Measurements from ENCODE around the gene CIP2A.

Gene CIP2A

DNA sequence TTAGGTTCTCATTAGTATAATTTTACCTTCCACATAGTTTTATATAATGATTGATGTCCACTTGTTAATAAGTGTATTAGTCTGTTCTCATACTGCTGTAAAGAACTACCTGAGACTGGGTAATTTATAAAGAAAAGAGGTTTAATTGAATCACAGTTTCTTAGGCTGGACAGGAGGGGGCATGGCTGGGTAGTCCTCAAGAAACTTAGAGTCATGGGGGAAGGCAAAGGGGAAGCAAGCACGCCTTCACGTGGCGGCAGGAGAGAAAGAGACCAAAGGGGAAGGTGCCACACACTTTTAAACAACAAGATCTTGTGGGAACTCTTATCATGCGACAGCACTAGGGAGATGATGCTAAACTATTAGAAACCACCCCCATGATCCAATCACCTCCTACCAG is 19.5 kb upstream of the CIP2A start:
- TF ChIP-seq, protein P1, sequence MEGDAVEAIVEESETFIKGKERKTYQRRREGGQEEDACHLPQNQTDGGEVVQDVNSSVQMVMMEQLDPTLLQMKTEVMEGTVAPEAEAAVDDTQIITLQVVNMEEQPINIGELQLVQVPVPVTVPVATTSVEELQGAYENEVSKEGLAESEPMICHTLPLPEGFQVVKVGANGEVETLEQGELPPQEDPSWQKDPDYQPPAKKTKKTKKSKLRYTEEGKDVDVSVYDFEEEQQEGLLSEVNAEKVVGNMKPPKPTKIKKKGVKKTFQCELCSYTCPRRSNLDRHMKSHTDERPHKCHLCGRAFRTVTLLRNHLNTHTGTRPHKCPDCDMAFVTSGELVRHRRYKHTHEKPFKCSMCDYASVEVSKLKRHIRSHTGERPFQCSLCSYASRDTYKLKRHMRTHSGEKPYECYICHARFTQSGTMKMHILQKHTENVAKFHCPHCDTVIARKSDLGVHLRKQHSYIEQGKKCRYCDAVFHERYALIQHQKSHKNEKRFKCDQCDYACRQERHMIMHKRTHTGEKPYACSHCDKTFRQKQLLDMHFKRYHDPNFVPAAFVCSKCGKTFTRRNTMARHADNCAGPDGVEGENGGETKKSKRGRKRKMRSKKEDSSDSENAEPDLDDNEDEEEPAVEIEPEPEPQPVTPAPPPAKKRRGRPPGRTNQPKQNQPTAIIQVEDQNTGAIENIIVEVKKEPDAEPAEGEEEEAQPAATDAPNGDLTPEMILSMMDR (IDR thresholded peaks at IDR 0.05; ENCODE audit: control extremely low read depth, extremely low read depth, low read depth, missing control alignments) = no peak
- DNase-seq (ENCODE audit: extremely low spot score) = no peak
- POLR2A ChIA-PET = no interaction called here
- CTCF ChIA-PET = no interaction called here

DNA sequence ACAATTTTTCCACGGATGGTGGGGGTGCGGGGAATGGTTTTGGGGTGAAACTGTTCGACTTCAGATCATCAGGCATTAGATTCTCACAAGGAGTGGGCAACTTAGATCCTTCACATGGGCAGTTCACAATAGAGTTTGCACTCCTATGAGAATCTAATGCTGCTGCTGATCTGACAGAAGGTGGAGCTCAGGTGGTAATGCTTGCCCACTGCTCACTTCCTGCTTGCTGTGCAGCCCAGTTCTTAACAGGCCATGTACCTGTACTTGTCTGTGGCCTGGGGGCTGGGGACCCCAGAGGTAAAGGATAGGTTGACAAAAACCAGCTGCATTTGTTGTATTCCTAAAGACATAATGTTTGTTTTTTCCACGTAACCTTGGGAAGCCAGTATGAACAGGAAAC is 16.3 kb upstream of the CIP2A start:
- CTCF ChIA-PET = interaction anchor here (1.4 kb wide), 1 partner anchor 16 kb away, joined by 4 read pairs; the partner anchor contains the start of genes CIP2A and DZIP3
- TF ChIP-seq, protein P1 (IDR thresholded peaks at IDR 0.05; ENCODE audit: control extremely low read depth, extremely low read depth, low read depth, missing control alignments) = no peak
- POLR2A ChIA-PET = no interaction called here
- no peak for DNase-seq (ENCODE audit: extremely low spot score)

DNA sequence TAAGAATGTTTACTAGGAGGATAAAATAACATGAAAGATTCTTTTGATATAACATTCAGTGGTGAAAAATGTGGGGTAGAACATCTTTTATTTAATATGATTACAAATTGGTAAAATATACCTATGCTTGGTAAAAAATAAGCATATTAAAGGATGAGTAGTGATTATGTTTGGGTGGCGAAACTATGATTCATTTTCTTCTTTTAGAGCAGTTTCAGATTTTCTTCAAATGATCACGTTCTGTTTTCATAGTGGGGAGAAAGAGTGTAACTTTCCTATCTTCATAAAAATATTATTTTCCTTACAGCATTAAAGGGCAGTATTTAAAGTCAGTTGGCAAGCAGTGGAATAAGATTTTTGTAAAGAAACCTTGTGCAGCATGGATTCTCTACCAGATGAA is 15.8 kb upstream of the CIP2A start:
- TF ChIP-seq, protein P1 (IDR thresholded peaks at IDR 0.05; ENCODE audit: control extremely low read depth, extremely low read depth, low read depth, missing control alignments) = no peak
- CTCF ChIA-PET = interaction anchor here (0.9 to 1.4 kb wide), 2 partner anchors 15 to 16 kb away, joined by 3 to 4 read pairs; partner anchors contain the start of genes CIP2A and DZIP3
- DNase-seq (ENCODE audit: extremely low spot score) = no peak
- POLR2A ChIA-PET = no interaction called here

DNA sequence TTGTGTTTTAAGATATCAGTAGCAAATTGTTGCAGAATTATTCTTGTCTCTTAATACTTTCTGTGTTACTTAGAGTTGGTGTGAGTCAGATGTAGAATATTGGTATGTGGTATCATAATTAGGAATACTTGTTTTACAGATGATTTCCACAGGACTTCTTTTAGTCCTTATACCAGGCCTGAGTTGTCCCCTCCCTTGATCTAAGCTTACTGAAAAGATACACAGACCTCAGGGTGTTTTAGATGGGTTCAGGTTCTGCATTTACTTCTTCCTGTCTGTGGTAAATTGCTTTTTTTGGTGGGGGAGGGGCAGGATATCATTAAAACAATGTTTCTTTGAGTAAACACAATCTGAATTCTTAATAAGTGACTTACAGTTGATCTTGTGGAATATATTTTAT is 14.5 kb upstream of the CIP2A start:
- ChIA-PET CTCF (interaction anchor here (0.7 to 2.7 kb wide), 3 partner anchors 8 to 52 kb away, joined by 3 to 10 read pairs (median 3); partner anchors contain the start of genes CIP2A and DZIP3), POLR2A (no interaction called here)
- DNase-seq (ENCODE audit: extremely low spot score) = no peak
- TF ChIP-seq, protein P1 (IDR thresholded peaks at IDR 0.05; ENCODE audit: control extremely low read depth, extremely low read depth, low read depth, missing control alignments) = no peak

DNA sequence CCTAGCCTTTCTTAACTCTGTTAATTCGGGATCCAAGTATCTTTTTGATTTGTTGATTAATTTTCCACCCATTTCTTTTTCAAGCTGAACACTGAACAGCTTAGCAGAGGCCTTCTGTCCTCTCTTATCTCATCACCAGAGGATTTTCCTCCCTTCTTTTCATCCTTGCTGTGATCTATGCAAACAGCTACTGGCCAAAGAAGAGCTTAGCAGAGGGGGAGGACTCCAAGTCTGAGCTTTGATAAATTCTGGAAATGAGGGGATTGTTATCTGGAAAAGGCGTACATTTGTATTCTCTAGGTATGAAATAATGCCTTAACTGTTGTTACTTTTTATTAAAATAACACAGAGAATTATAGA is 13.7 kb upstream of the CIP2A start:
- ChIA-PET CTCF (interaction anchor here (1.4 to 3.5 kb wide), 6 partner anchors 7 to 50 kb away, joined by 4 to 16 read pairs (median 8); partner anchors contain the start of genes CIP2A and DZIP3), POLR2A (interaction anchor here (1.0 kb wide), 1 partner anchor 14 kb away, joined by 3 read pairs; the partner anchor contains the start of genes CIP2A and DZIP3)
- TF ChIP-seq, protein P1 (IDR thresholded peaks at IDR 0.05; ENCODE audit: control extremely low read depth, extremely low read depth, low read depth, missing control alignments) = no peak
- no peak for DNase-seq (ENCODE audit: extremely low spot score)

DNA sequence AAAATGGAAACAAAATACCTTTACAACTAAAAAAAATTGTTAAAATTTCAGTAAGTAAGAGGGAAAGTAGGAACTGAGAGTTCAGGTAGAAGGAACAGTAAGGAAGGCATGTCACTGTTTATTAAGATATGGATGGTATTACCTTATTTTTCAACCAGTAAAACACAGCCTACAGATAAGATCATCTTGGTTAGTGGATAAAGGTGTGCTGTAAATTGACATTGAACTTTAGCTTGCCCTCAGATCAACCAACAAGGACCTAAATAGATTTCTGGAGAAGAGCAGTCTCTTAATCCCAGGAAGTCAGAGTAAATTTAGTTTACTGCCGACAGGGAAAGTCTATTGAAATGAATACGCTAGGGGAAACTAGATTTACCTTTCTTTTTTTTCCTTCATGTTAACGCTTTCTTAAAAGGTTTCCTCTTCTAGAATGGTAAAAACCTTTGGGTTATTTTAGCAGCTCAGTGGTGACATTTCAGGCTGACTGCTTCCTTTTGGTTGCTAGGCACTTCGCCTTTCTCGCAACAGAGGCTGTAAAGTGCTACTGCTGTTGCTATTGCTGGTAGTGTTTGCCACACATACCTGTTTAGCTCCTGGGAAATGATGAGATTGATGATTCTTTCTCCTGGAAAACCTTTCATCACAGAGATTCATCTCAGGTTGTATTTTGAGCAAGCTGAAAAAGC is 13.2 kb upstream of the CIP2A start:
- CTCF ChIA-PET = interaction anchor here (1.0 to 3.5 kb wide), 7 partner anchors 8 to 113 kb away, joined by 3 to 16 read pairs (median 5); partner anchors contain the start of genes CIP2A and DZIP3
- TF ChIP-seq, protein P1 (IDR thresholded peaks at IDR 0.05; ENCODE audit: control extremely low read depth, extremely low read depth, low read depth, missing control alignments) = no peak
- peak; percentile 14 for DNase-seq (ENCODE audit: extremely low spot score)
- POLR2A ChIA-PET = interaction anchor here (1.0 kb wide), 1 partner anchor 13 kb away, joined by 3 read pairs; the partner anchor contains the start of genes CIP2A and DZIP3
